NCI-H2081 treated with DMSO at 0.1 percent for 48 hours (cell line): ENCODE measurements around the gene VPS29.

Experiments
- DNase-seq: peaks from one replicate; lab custom pipeline; 2025; lab: John Stamatoyannopoulos, UW

The VPS29 gene

GRCh38 chr12:110444455-110444854 is 57.5 kb downstream of the VPS29 start:
- DNase-seq, result no peak
